Epithelial cell of proximal tubule (primary cell): ENCODE measurements around the gene ANKDD1B. TPM values are rescaled to one million over a fixed set of nuclear protein-coding genes. Genes with fewer than 3 reads are reported as not detected.

Source experiments
- DNase-seq: peaks from one replicate; pipeline ENCODE4 v3.0.0-alpha.2; 2011; ENCODE audit warnings: low read depth
- H3K4me3 ChIP-seq: 2 replicates; pipeline ENCODE4 v1.5.1; 2011; ENCODE audit warnings: low read depth, mild to moderate bottlenecking, low read length
- CTCF ChIP-seq: conservative IDR thresholded peaks from 2 replicates; pipeline ENCODE4 v1.5.1; 2012; ENCODE audit warnings: low read depth, mild to moderate bottlenecking, low read length
- total RNA-seq: library from RNA; depleted of rRNA; stranded (reverse); fragments of >200 nt; gene quantifications from 2 replicates; pipeline ENCODE4 v1.2.3, GENCODE V29; 2015

ANKDD1B gene
- total RNA-seq, 1 donor from 2014 or later, result 1.3 TPM

GRCh38 chr5:75717082-75717922 lies 106.0 kb downstream of the ANKDD1B start, which contains the start of gene POC5:
Gene POC5, minus strand, starts transcription at chr5:75717437. Its CDS starts 4,500 bp downstream, at chr5:75712937.
- no peak for TF ChIP-seq CTCF
- peak; percentile 79 for DNase-seq
- peak within 1 kb of the TSS; percentile 90 for H3K4me3 ChIP-seq

- H3K4me3 ChIP-seq, result no peak overlapping the region
Observed at GRCh38 chr5:75720882-75721281, 109.6 kb downstream of the ANKDD1B start.

More at GRCh38 chr5:75720882-75721281, 109.6 kb downstream of the ANKDD1B start:
- DNase-seq, result no peak
- no peak for TF ChIP-seq CTCF

Other genes with a start within 250 kb of the ANKDD1B start
- 7.3 and 11.7 TPM in 2 replicates for gene CERT1, start 99.8 kb upstream of the ANKDD1B start, total RNA-seq
- 14.0 and 25.7 TPM in 2 replicates for gene POLK, start 99.6 kb upstream of the ANKDD1B start, total RNA-seq
- 13.7 and 21.9 TPM in 2 replicates for gene POC5, start 106.0 kb downstream of the ANKDD1B start, total RNA-seq